GM18519 (cell line): ENCODE data around the gene CNOT10.
A peak's percentile ranks its signal among the peaks of the same experiment; 100 is the strongest.
"Not testable (repeated sequence)": the region's sequence is repeated elsewhere in the genome, so short reads cannot be mapped to it uniquely, and the experiment has no call there.

Experiments used
- ATAC-seq: cut with Tn5 transposase; IDR thresholded peaks from one replicate; pipeline ENCODE4 v1.9.1; 2021; ENCODE audit warnings: mild to moderate bottlenecking, moderate library complexity; ENCODE audit not compliant: unreplicated experiment, low FRiP score

The CNOT10 gene

GRCh38 chr3:32743934-32744333 lies 58.9 kb downstream of the CNOT10 start:
- no peak for ATAC-seq

GRCh38 chr3:32751377-32751776 lies 66.4 kb downstream of the CNOT10 start:
- no peak for ATAC-seq

- no peak for ATAC-seq
Observed at GRCh38 chr3:32755761-32756160, 70.8 kb downstream of the CNOT10 start.

- no peak for ATAC-seq
Observed at GRCh38 chr3:32757618-32758374, 72.8 kb downstream of the CNOT10 start.

DNA sequence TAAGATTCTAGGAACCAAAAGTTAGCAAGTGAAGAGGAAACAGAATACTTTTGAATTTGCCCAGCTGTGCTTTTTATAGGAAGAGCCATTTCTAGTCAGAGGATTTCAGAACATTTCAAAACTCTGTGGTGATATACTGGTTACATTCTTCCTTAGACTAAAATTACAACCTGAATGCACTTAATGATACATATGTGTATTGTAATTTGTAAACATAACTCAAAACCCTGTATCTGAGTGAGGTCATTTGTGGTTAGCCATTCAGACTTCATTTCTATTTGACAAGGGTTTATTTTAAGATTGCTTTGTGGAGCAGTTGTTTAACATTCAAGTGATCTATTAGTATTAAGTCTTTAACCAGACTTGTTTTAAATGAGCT lies 73.4 kb downstream of the CNOT10 start:
- no peak for ATAC-seq

- ATAC-seq: no peak
Observed at GRCh38 chr3:32759342-32759741, 74.4 kb downstream of the CNOT10 start.

DNA sequence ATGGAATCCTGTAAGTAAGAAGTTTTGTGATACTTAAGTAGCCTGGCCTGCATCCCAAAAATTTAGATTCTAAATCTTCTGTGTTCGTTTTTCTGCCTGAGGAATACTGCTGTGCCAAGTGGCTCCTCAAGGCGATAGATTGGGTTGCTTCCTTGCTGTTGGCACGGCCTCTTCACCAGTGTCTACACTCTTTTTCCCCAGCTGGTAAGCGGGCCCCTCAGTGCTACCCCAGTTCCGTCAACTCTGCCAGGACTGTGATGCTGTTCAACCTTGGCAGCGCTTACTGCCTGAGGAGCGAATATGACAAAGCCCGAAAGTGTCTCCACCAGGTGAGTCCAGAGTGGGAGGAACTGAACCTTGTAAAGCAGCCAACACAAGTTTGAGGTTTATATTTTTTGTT lies 79.5 kb downstream of the CNOT10 start:
- ATAC-seq: no peak

DNA sequence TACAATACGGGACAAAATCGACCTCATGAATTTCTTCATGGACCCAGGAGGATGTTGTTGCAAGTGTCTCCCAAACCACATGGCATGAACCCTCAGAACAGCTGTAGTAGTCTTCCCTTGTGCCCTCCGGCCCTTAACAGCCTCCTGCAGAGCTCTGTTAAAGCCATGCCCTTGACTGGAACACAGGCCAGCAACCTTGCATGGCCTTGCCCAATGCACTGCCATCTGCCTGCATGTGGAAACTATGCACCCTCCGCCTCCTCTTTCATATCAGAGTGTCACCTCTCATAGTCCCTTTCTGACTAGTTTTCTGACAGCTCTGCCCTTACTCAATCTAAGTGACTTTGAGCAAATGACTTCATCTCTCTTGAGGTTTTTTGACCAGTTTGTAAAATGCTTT lies 93.4 kb downstream of the CNOT10 start:
- ATAC-seq: no peak

GRCh38 chr3:32780071-32780734 lies 95.2 kb downstream of the CNOT10 start:
- no peak for ATAC-seq

DNA sequence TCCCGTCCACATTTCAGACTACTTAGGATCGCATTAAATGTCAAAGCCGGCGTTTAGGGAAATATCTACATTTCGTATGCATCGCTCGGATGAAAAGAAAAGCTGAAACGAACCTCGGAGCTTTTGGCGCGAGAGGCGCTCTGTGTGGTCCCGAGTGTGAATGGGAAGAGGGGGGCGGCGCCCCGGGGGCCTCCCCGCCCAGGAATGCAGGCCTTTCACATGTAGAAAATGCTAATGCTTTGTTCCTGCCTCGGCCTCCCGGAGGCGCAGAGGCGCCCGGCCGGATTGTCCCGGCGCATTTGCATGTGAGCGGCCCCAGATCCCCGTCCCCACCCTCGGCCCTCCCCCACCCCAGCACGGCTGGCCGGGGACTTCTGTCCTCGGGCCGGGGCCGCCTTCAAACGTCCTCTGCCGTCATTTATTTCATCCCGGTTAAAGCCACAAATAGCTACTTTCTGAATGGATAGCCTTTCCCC lies 95.8 kb downstream of the CNOT10 start:
- ATAC-seq: peak; percentile 10

DNA sequence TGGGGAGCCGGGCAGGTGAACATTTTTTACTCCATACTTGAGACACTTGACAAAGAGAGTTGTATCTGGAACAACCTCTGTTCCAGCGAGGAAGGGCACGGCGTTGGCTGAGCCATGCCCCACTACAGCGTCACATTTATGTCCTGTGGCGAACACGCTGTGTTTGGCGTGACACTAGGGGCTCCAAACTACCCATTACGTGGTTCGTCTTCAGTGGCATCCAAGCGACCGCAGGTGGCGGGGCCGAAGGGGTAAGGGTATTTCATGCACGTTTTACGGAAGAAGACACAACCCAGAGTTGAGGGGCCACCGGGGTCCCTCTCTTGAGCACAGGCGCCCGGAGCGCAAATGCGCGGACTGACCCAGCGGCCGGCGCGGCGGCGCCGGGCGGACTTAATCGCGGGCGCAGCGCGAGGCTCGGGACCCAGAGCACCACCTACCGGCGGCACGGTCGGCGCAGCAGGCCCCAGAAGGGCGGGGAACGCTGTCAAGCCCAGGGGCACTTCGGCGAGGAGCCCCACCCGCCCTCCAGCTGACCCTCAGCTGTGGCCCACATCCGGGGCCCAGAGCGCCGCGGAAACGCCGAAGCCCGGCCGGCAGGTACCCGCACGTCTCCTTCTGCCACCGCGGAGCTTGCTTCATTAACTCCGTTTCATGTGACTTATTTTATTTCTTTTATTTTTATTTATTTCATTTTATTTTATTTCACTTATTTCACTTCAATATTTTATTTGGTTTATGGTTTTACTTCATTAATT lies 96.4 kb downstream of the CNOT10 start:
- ATAC-seq: peak; percentile 87

DNA sequence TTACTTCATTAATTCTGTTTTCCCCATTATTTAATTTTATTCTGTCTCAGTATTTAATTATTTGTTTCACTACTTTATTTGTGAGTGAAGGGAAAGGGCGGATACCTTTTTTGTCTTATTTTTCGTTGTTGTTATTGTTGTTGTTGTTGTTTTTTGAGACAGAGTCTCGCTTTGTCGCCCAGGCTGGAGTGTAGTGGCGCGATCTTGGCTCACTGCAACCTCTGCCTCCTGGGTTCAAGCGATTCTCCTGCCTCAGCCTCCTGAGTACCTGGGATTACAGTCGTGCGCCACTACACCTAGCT lies 96.9 kb downstream of the CNOT10 start:
- ATAC-seq: not testable (repeated sequence)

GRCh38 chr3:32782407-32782806 lies 97.4 kb downstream of the CNOT10 start:
- no peak for ATAC-seq

DNA sequence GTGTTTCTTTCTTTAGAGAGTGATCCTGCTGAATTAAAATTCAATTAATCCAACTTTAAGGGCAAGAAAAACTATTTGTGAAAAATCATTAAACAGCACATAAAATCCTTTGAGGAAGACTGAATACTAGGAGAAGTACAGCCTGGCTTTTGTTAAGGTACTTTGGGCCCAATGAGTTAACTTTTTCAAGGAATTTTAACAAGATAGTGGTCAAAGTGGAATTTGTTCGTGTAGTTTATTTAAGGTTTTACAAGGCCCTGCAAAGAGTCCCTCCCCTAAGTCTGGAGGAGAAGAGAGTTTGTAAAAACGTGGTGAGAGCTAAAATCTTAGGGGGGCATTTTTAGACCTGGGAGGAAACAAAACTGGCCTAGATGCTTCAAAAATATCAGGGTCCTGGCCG lies 106.8 kb downstream of the CNOT10 start:
- ATAC-seq: no peak

GRCh38 chr3:32794487-32795308 lies 109.7 kb downstream of the CNOT10 start:
- no peak for ATAC-seq

DNA sequence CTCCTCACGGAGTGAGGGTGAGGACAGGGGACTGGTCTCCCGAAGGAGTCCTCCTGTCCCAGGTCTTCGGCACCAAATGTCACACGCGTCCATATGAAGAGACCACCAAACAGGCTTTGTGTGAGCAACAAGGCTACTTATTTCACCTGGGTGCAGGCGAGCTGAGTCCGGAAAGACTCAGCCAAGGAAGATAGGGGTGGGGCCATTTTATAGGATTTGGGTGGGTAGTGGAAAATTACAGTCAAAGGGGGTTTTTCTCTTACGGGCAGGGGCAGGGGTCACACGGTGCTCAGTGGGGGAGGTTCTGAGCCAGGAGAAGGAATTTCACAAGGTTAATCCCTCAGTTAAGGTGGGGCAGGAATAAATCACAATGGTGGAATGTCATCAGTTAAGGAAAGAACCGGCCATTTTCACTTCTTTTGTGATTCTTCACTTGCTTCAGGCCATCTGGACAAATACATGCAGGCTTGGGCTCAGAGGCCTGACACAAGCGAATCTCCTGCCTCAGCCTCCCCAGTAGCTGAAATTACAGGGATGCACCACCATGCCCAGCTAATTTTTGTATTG lies 111.5 kb downstream of the CNOT10 start:
- not testable (repeated sequence) for ATAC-seq

DNA sequence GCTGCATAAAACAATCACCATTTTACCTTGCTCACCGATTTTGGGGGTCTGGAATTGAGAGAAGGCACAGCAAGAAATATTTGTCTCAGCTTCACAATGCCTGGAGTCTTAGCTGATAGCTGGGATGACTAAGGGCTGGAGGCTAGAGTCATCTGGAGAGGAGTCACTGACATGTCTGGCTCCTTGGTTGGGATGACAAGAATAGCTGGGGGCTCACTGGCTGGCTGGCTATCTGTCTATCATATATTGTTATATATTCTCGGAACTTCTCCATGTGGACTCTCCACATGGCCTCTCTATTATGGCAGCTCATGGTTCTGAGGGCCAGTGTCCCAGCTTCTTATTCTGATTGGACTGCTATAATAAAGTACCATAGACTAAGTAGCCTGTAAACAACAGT lies 112.8 kb downstream of the CNOT10 start:
- no peak for ATAC-seq

GRCh38 chr3:32801440-32801839 lies 116.5 kb downstream of the CNOT10 start:
- ATAC-seq: not testable (repeated sequence)

GRCh38 chr3:32813180-32813579 lies 128.2 kb downstream of the CNOT10 start:
- no peak for ATAC-seq

DNA sequence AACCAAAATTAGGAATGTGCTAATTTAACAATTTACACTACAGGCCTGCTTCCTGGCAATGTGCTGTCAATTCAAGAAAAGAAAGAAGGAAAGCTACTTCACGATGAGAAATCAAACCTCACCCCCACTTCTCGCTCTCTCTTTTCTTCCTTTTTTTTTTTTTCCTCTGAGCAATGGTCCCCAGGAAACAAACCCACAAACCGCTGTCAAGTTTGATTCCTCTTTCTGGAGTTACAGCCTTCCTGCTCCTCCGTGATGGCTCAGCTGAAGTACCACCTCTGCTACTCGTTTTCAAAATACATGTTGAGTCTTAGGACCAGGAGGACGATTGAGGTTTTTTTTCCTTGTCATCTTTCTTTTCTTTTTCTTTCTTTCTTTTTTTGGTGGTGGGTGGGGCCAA lies 129.4 kb downstream of the CNOT10 start:
- ATAC-seq: no peak
